Ishikawa (cell line): ENCODE measurements around the gene KCTD3.

Experiments
- CEBPB ChIP-seq: IDR thresholded peaks from 2 replicates; pipeline ENCODE4 v1.6.1; 2012
- CREB1 ChIP-seq: IDR thresholded peaks from 2 replicates; pipeline ENCODE4 v1.6.1; 2012; ENCODE audit warnings: low read depth
- EGR1 ChIP-seq: IDR thresholded peaks from 2 replicates; pipeline ENCODE4 v1.6.1; 2012
- EP300 ChIP-seq: IDR thresholded peaks from 2 replicates; pipeline ENCODE4 v1.6.1; 2012; ENCODE audit warnings: borderline replicate concordance
- FOXM1 ChIP-seq: IDR thresholded peaks from 2 replicates; pipeline ENCODE4 v1.6.1; 2012; ENCODE audit warnings: low read depth, borderline replicate concordance
- MAX ChIP-seq: IDR thresholded peaks from 2 replicates; pipeline ENCODE4 v1.6.1; 2012
- NFIC ChIP-seq: IDR thresholded peaks from 2 replicates; pipeline ENCODE4 v1.6.1; 2012
- RAD21 ChIP-seq: IDR thresholded peaks from 2 replicates; pipeline ENCODE4 v1.6.1; 2012; ENCODE audit warnings: low read depth
- REST ChIP-seq: IDR thresholded peaks from 2 replicates; pipeline ENCODE4 v1.6.1; 2012; ENCODE audit warnings: low read depth, mild to moderate bottlenecking
- TAF1 ChIP-seq: IDR thresholded peaks from 2 replicates; pipeline ENCODE4 v1.6.1; 2012; ENCODE audit warnings: low read depth, mild to moderate bottlenecking
- TCF12 ChIP-seq: IDR thresholded peaks from 2 replicates; pipeline ENCODE4 v1.6.1; 2012; ENCODE audit warnings: low read depth
- TEAD4 ChIP-seq: IDR thresholded peaks from 2 replicates; pipeline ENCODE4 v1.6.1; 2012
- USF1 ChIP-seq: IDR thresholded peaks from 2 replicates; pipeline ENCODE4 v1.6.1; 2012
- YY1 ChIP-seq: IDR thresholded peaks from 2 replicates; pipeline ENCODE4 v1.6.1; 2012; ENCODE audit warnings: low read depth
- ZBTB7A ChIP-seq: IDR thresholded peaks from 2 replicates; pipeline ENCODE4 v1.6.1; 2012; ENCODE audit warnings: low read depth

The KCTD3 gene

GRCh38 chr1:215637041-215637573, 70.0 kb downstream of the KCTD3 start:
- TF ChIP-seq TAF1 = no peak
- TF ChIP-seq TCF12 = no peak
- TF ChIP-seq REST = no peak
- TF ChIP-seq RAD21 = no peak
- TF ChIP-seq NFIC = no peak
- TF ChIP-seq CEBPB = no peak
- no peak for TF ChIP-seq FOXM1
- no peak for TF ChIP-seq EGR1
- TF ChIP-seq CREB1 = no peak
- TF ChIP-seq MAX = no peak
- TF ChIP-seq YY1 = no peak
- TF ChIP-seq ZBTB7A = no peak
- no peak for TF ChIP-seq USF1
- TF ChIP-seq EP300 = no peak
- no peak for TF ChIP-seq TEAD4

- TF ChIP-seq EGR1 (no peak), USF1 (no peak), EP300 (no peak), TCF12 (no peak), CEBPB (no peak), ZBTB7A (no peak)
Observed at GRCh38 chr1:215640429-215641148, 73.5 kb downstream of the KCTD3 start.

GRCh38 chr1:215643592-215644321, 76.7 kb downstream of the KCTD3 start:
- TF ChIP-seq EGR1 (no peak), EP300 (no peak), TAF1 (no peak), FOXM1 (no peak), RAD21 (no peak), NFIC (no peak), CEBPB (no peak), ZBTB7A (no peak), TEAD4 (no peak), YY1 (no peak), MAX (no peak), USF1 (no peak), TCF12 (no peak), CREB1 (no peak), REST (no peak)

GRCh38 chr1:215645182-215645581, 78.1 kb downstream of the KCTD3 start:
- TF ChIP-seq EP300 (no peak), CREB1 (no peak), REST (no peak), TEAD4 (no peak), MAX (no peak), YY1 (no peak), ZBTB7A (no peak), RAD21 (no peak), NFIC (no peak), TAF1 (no peak), CEBPB (no peak)
